HepG2 (cell line): Measurements from ENCODE around the gene SLC9A9. TPM values are rescaled to one million over a fixed set of nuclear protein-coding genes. Genes with fewer than 3 reads are reported as not detected.

Source experiments
- ATAC-seq: fragments of 200-7000 bp; cut with Tn5 transposase; 3 replicates; pipeline ENCODE4 v1.9.1; 2020; ENCODE audit warnings: mild to moderate bottlenecking, moderate library complexity
- BruUV-seq: library from RNA; stranded (reverse); fragments of 400-500 nt; replicated peaks from 2 replicates; lab custom pipeline; 2021; lab: Mats Ljungman, UMichigan
- CTCF ChIA-PET: fragments of 300-600 bp; formaldehyde crosslinking; extraction: SDS; loops from one replicate; lab custom pipeline; 2021; ENCODE audit warnings: low total read pairs, inconsistent platforms, low intra/inter-chr PET ratio; lab: Yijun Ruan, JAX
- POLR2A ChIA-PET: fragments of 350-600 bp; sonication (Branson Sonifier 250); formaldehyde crosslinking; loops from one replicate; lab custom pipeline; 2020; ENCODE audit warnings: antibody characterized with exemption, inconsistent platforms; lab: Yijun Ruan, JAX
- DNase-seq: peaks from one replicate; pipeline ENCODE4 v3.0.0-alpha.2; 2015; ENCODE audit warnings: low spot score
- FAIRE-seq: peaks from 3 replicates; lab custom pipeline; 2011; peaks lifted over from hg19 to GRCh38; lab: Jason Lieb, UNC
- H2AFZ ChIP-seq: one replicate; pipeline ENCODE4 v1.6.1; 2011; ENCODE audit warnings: low read length, inconsistent platforms
- H3K27ac ChIP-seq: fragments of 300-600 bp; 3 replicates; pipeline ENCODE4 v1.8.0; 2011; ENCODE audit warnings: mixed run types, mild to moderate bottlenecking, mixed read lengths, low read length, inconsistent platforms; ENCODE audit not compliant: insufficient read depth; ENCODE audit errors: extremely low read length
- H3K27me3 ChIP-seq, 2 experiments: fragments of 200-600 bp in 1 of 2; 2 replicates in 1 of 2; 3 replicates in 1 of 2; pipeline versions ENCODE4 v1.6.0 to v1.8.0; 2011; ENCODE audit warnings: low read length in 2 of 2, mild to moderate bottlenecking in 2 of 2, moderate library complexity in 2 of 2, inconsistent platforms in 1 of 2; ENCODE audit not compliant: insufficient read depth in 2 of 2, control insufficient read depth in 1 of 2
- H3K36me3 ChIP-seq, 2 experiments: fragments of 200-600 bp in 1 of 2; replicated peaks in 1 of 2; 2 replicates in 1 of 2; 3 replicates in 1 of 2; pipeline versions ENCODE4 v1.5.1 to v1.8.0; 2011; ENCODE audit warnings: low read length in 2 of 2, inconsistent platforms in 1 of 2; ENCODE audit not compliant: insufficient read depth in 2 of 2, control insufficient read depth in 1 of 2
- H3K4me1 ChIP-seq: 2 replicates; pipeline ENCODE4 v1.5.1; 2012; ENCODE audit warnings: low read length, inconsistent platforms; ENCODE audit not compliant: insufficient read depth
- H3K4me2 ChIP-seq: 2 replicates; pipeline ENCODE4 v1.6.0; 2011; ENCODE audit warnings: low read depth, low read length, inconsistent platforms
- H3K4me3 ChIP-seq, 3 experiments: fragments of 200-600 bp in 1 of 3; sonication (generic), shearing (Covaris generic) in 1 of 3; replicated peaks in 1 of 3; 2 replicates each; pipeline ENCODE4 v1.5.1; 2011 to 2016; ENCODE audit warnings: low read length in 3 of 3, inconsistent platforms in 2 of 3, low read depth in 2 of 3, mild to moderate bottlenecking in 2 of 3, control low read depth in 1 of 3, mixed read lengths in 1 of 3; ENCODE audit not compliant: insufficient read depth in 1 of 3
- H3K79me2 ChIP-seq: one replicate; pipeline ENCODE4 v1.6.1; 2011; ENCODE audit warnings: low read length, inconsistent platforms; ENCODE audit not compliant: insufficient read depth
- H3K9ac ChIP-seq: 2 replicates; pipeline ENCODE4 v1.6.0; 2011; ENCODE audit warnings: mild to moderate bottlenecking, low read depth, low read length, inconsistent platforms; ENCODE audit not compliant: insufficient read depth
- H3K9me3 ChIP-seq: 2 replicates; pipeline ENCODE4 v1.5.1; 2012; ENCODE audit warnings: mild to moderate bottlenecking, low read length
- H4K20me1 ChIP-seq: 2 replicates; pipeline ENCODE4 v1.6.0; 2011; ENCODE audit warnings: inconsistent platforms, mild to moderate bottlenecking, low read length, moderate library complexity; ENCODE audit not compliant: insufficient read depth
- KLF13 ChIP-seq: sonication (generic); formaldehyde crosslinking; IDR thresholded peaks from 2 replicates; pipeline ENCODE4 v1.4.0; 2020; ENCODE audit warnings: mild to moderate bottlenecking, missing genetic modification reagents
- MEF2D ChIP-seq: sonication (generic); formaldehyde crosslinking; IDR thresholded peaks from 2 replicates; pipeline ENCODE4 v1.5.1; 2020; ENCODE audit warnings: mild to moderate bottlenecking, missing genetic modification reagents
- SUZ12 ChIP-seq: fragments of 150-350 bp; IDR thresholded peaks from 2 replicates; pipeline ENCODE4 v1.6.1; 2014; ENCODE audit warnings: low read depth, low read length
- ZFY ChIP-seq: sonication (generic); formaldehyde crosslinking; IDR thresholded peaks from 2 replicates; pipeline ENCODE4 v1.4.0; 2020; ENCODE audit warnings: missing genetic modification reagents
- ZNF24 ChIP-seq: fragments of 450-650 bp; IDR thresholded peaks from 2 replicates; pipeline ENCODE4 v1.6.1; 2017; ENCODE audit warnings: antibody characterized with exemption, mild to moderate bottlenecking
- ZNF589 ChIP-seq: sonication (generic); formaldehyde crosslinking; conservative IDR thresholded peaks from 2 replicates; pipeline ENCODE4 v1.8.0; 2022; ENCODE audit warnings: mild to moderate bottlenecking, moderate library complexity, missing genetic modification reagents
- ZNF660 ChIP-seq: sonication (generic); formaldehyde crosslinking; IDR thresholded peaks from 2 replicates; pipeline ENCODE4 v1.5.1; 2020; ENCODE audit warnings: mild to moderate bottlenecking, low read depth, missing genetic modification reagents, borderline replicate concordance
- ZSCAN30 ChIP-seq: sonication (generic); formaldehyde crosslinking; IDR thresholded peaks from 2 replicates; pipeline ENCODE4 v1.5.0; 2020; ENCODE audit warnings: mild to moderate bottlenecking, missing genetic modification reagents
- WGBS: methylation state at CpG from one replicate; pipeline ENCODE4 v1.1.6; 2017; ENCODE audit warnings: low lambda C conversion rate; 5-methylcytosine and 5-hydroxymethylcytosine counted together
- in situ Hi-C: cut with HindIII; loops from 2 replicates; pipeline ENCODE4 v1.10.0; 2017; ENCODE audit warnings: low pct_unique_long_range_greater_than_20kb; ENCODE audit not compliant: extremely low pct_ligation_motif_present
- intact Hi-C: fragments of 100-400 bp; cut with micrococcal nuclease; formaldehyde crosslinking; loops from one replicate; pipeline ENCODE4 v1.10.0; 2022; ENCODE audit not compliant: unreplicated experiment
- polyA plus RNA-seq, 8 experiments: library from polyadenylated mRNA; depleted of rRNA in 3 of 8; stranded (reverse) in 7 of 8; unstranded in 1 of 8; fragments of >200 nt; fragmentation: Illumina TruSeq in 4 of 8; extraction: Trizol in 4 of 8; gene quantifications; 2 replicates each; pipeline versions ENCODE4 v1.2.1 to v1.2.3, GENCODE V29; 2011 to 2016; ENCODE audit warnings: low read depth in 4 of 8, missing spikeins in 1 of 8, mixed read lengths in 1 of 8; ENCODE audit not compliant: insufficient read depth in 1 of 8
- total RNA-seq, 5 experiments: library from RNA; depleted of rRNA; stranded (reverse); fragments of >200 nt; fragmentation: Illumina TruSeq; extraction: Trizol; gene quantifications; 2 replicates each; pipeline ENCODE4 v1.2.3, GENCODE V29; 2016; ENCODE audit warnings: low read depth in 1 of 5
- TF ChIP-seq, protein P1 (sequence below): IDR thresholded peaks from 2 replicates; pipeline ENCODE4 v1.6.1; 2016

The SLC9A9 gene
- total and polyA plus RNA-seq, 2 of the 13 experiments (the other 11 are each of a cell fraction or from before 2014, with no cell fraction given), result not detected

DNA sequence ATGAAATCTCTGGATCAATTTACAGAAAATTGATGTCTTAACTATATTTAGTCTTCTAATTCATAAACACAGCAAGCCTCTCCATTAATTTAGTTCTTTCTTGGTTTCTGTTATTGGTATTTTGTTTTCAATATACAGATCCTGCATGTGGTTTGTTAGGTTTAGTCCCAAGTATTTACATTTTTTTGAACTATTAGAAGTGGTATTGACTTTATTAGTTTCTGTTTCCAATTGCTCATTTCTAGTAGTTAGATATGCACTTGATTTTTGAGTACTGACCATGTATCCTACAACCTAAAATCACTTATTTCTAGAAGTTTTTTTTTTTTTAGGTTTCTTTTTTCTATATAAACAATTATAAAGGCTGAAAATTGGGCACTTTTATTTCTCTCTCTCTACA is 392.8 kb downstream of the SLC9A9 start:
- DNase-seq, result no peak
- no peaks in the 10 kb centered on the region for H3K79me2 ChIP-seq
- TF ChIP-seq MEF2D (CRISPR knock-in tag), result no peak
- TF ChIP-seq, all 625 proteins: peak for 0
- in situ Hi-C loops (no loop called here), intact Hi-C loops (no loop called here)
- no peak overlapping the region for H3K4me2 ChIP-seq
- ChIA-PET POLR2A (no interaction called here), CTCF (no interaction called here)
- FAIRE-seq (no peak), ATAC-seq (no peak)
- no peaks in the 10 kb centered on the region for H3K9me3 ChIP-seq
- no peak overlapping the region for H2AFZ ChIP-seq
- no peak overlapping the region for H3K9ac ChIP-seq
- H3K4me1 ChIP-seq, result no peaks in the 10 kb centered on the region
- H3K27me3 ChIP-seq, result no peaks in the 10 kb centered on the region
- H3K4me3 ChIP-seq, result no peak overlapping the region
- H3K36me3 ChIP-seq, result no peaks in the 10 kb centered on the region
- H3K27ac ChIP-seq, result no peak overlapping the region
- no TSS peak for BruUV-seq
- H4K20me1 ChIP-seq, result no peaks in the 10 kb centered on the region

DNA sequence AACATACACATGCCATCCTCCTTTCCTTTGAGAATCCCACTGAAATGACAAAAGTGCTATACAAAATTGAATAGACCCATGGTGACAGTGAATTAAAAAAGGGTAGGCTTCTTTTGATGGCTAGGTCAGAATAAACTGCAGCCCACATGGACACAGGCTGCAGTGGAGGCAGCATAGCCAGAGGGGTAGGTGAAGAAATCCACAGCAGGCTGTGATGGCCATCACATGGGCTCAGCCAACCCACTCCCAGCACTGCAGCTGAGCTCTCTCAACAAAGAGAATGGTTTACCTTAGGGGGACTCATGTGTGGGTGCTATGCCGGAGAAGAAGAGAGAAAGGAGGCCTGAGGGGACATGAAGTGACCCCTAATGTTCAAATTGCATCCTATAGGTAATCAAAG is 397.6 kb downstream of the SLC9A9 start:
- no peaks in the 10 kb centered on the region for H3K79me2 ChIP-seq
- intact Hi-C loops, result no loop called here
- BruUV-seq, result no TSS peak
- H3K27ac ChIP-seq, result no peak overlapping the region
- H3K4me1 ChIP-seq, result no peaks in the 10 kb centered on the region
- H3K9me3 ChIP-seq, result no peaks in the 10 kb centered on the region
- H3K4me3 ChIP-seq, result no peak overlapping the region
- no peak for FAIRE-seq
- H2AFZ ChIP-seq, result no peak overlapping the region
- H3K36me3 ChIP-seq, result no peaks in the 10 kb centered on the region
- no peak overlapping the region for H3K9ac ChIP-seq
- in situ Hi-C loops, result no loop called here
- 0% methylated on average over 1 of the region's 1 CpG for WGBS
- peak; percentile 76 for ATAC-seq
- no peaks in the 10 kb centered on the region for H4K20me1 ChIP-seq
- TF ChIP-seq ZSCAN30 (CRISPR knock-in tag) (no peak), SUZ12 (no peak), ZNF589 (CRISPR knock-in tag) (no peak), ZNF24 (no peak), ZNF660 (no peak), KLF13 (CRISPR knock-in tag) (no peak), ZFY (no peak)
- TF ChIP-seq, protein P1, sequence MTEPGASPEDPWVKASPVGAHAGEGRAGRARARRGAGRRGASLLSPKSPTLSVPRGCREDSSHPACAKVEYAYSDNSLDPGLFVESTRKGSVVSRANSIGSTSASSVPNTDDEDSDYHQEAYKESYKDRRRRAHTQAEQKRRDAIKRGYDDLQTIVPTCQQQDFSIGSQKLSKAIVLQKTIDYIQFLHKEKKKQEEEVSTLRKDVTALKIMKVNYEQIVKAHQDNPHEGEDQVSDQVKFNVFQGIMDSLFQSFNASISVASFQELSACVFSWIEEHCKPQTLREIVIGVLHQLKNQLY, result no peak
- ChIA-PET POLR2A (no interaction called here), CTCF (no interaction called here)
- no peak overlapping the region for H3K4me2 ChIP-seq
- DNase-seq, result no peak
- no peaks in the 10 kb centered on the region for H3K27me3 ChIP-seq
